ENCODE results near the gene SLC30A3. TPM values are rescaled to one million over a fixed set of nuclear protein-coding genes. Genes with fewer than 3 reads are reported as not detected.

Gene SLC30A3
- polyA plus RNA-seq, 6 donors from 2014 or later, result 0.06 to 0.16 TPM; not detected in 4

DNA sequence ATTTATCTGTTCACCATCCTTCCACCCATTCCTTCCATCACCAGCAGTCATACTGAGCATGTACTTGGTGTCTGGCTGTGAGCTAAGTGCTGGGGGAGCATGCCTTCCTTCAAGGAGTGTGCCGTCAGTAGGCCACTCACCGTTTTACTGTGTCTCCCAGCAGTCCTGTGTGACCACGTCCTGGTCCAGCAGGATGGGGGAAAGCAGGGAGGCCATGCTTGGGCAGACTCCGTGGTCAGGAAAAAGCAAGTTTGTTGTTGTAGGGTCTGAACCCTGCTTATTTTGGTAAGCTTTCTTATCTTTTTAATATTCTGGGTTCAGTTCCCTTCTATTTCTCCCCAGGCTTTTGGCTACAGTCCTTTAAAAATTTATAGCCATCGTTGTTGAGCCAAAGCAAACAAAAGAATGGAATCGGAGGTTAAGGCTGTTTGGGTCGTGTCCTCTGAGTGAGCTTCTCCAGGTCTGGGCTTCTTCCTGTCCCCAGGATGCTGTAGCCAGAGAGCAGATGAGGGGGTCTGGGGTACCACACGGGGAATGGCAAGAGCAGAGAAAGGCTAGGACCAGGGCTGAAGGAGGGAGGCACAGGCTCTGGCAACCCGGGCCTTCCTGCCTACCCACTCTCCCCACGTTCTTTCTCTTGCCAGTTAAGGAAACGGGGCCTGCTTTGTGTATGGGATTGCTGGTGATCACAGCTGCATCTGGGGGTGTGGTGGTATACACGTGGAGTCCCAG, 13.5 kb downstream of the SLC30A3 start:
- no peak overlapping the region for H3K27ac Mint-ChIP-seq
- H3K27me3 Mint-ChIP-seq, result peaks cover 7 to 27% (median 19%) of the 10 kb centered on the region in 3 donors
- H3K4me1 Mint-ChIP-seq, result peaks cover 0 to 4% (median 0%) of the 10 kb centered on the region in 3 donors
- ATAC-seq (ENCODE audit: low read depth in 2 of 2) (no peak), DNase-seq (no peak)
- no peaks in the 10 kb centered on the region for H3K9me3 Mint-ChIP-seq
- H3K4me3 Mint-ChIP-seq, result no peak overlapping the region
- H3K36me3 Mint-ChIP-seq, result no peaks in the 10 kb centered on the region

DNA sequence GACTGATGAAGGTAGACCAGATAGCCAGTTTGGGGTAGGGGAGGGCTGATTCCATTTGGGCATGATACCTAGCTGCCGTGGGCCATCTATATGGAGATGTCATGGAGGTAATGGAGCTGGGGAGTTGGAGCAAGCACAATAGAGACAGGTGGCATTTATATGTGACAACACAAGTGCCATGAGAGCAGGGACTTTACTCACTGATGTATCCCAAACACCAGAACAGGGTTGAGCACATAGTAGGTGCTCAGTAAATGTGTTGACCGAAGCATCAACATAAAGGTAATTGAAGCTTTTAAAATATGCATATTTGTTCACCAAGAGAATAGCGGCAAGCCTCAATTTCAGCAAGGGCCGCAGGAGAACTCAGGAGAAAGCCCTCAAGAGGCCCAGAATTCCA, 15.0 kb downstream of the SLC30A3 start:
- ATAC-seq (ENCODE audit: low read depth in 2 of 2), result no peak

GRCh38 chr2:27245626-27246025, 17.2 kb downstream of the SLC30A3 start:
- H3K36me3 Mint-ChIP-seq, result peaks cover 0 to 3% of the 10 kb centered on the region in 2 donors
- peaks cover 0 to 10% (median 3%) of the 10 kb centered on the region in 3 donors for H3K27me3 Mint-ChIP-seq
- DNase-seq, result no peak
- peaks cover 0 to 5% (median 3%) of the 10 kb centered on the region in 3 donors for H3K4me1 Mint-ChIP-seq
- no peak overlapping the region for H3K27ac Mint-ChIP-seq
- no peak overlapping the region for H3K4me3 Mint-ChIP-seq
- no peaks in the 10 kb centered on the region for H3K9me3 Mint-ChIP-seq
- ATAC-seq (ENCODE audit: low read depth in 2 of 2), result no peak

More for the DNA sequence above, 15.0 kb downstream of the SLC30A3 start:
- H3K9me3 Mint-ChIP-seq, result no peaks in the 10 kb centered on the region
- peaks cover 7 to 25% (median 16%) of the 10 kb centered on the region in 3 donors for H3K27me3 Mint-ChIP-seq
- no peak overlapping the region for H3K4me3 Mint-ChIP-seq
- H3K4me1 Mint-ChIP-seq, result peaks cover 0 to 4% (median 0%) of the 10 kb centered on the region in 3 donors
- no peaks in the 10 kb centered on the region for H3K36me3 Mint-ChIP-seq
- H3K27ac Mint-ChIP-seq, result no peak overlapping the region
- DNase-seq, result no peak

DNA sequence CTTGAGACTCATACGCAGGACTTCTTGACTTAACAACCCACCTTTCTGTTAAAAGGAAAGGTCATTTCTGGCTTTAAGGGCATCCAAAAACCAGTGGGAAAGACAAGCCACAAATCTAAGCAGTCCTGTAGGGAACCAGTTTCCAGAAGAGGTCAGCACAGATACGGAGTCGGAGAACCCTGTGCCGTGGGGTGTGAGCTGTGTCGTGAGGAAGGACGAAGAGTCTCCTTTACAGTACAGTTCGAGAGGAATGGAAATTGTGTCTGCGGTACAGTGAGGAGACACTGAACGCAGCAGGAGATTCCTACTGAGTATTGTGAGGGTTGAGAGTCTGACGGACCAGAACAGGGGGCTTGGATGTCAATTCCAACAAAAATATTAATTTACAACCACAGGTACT, 17.7 kb downstream of the SLC30A3 start:
- ATAC-seq (ENCODE audit: low read depth in 2 of 2), result no peak
- Mint-ChIP-seq H3K9me3 (no peaks in the 10 kb centered on the region), H3K4me1 (peaks cover 0 to 5% (median 0%) of the 10 kb centered on the region in 3 donors), H3K36me3 (peaks cover 0 to 8% of the 10 kb centered on the region in 2 donors), H3K27me3 (peaks cover 0 to 7% (median 0%) of the 10 kb centered on the region in 3 donors), H3K4me3 (peak overlapping the region in 1 of 8 donors; percentile 60), H3K27ac (peak overlapping the region in 2 of 6 donors; percentile 72 to 84)
- DNase-seq, result no peak

DNA sequence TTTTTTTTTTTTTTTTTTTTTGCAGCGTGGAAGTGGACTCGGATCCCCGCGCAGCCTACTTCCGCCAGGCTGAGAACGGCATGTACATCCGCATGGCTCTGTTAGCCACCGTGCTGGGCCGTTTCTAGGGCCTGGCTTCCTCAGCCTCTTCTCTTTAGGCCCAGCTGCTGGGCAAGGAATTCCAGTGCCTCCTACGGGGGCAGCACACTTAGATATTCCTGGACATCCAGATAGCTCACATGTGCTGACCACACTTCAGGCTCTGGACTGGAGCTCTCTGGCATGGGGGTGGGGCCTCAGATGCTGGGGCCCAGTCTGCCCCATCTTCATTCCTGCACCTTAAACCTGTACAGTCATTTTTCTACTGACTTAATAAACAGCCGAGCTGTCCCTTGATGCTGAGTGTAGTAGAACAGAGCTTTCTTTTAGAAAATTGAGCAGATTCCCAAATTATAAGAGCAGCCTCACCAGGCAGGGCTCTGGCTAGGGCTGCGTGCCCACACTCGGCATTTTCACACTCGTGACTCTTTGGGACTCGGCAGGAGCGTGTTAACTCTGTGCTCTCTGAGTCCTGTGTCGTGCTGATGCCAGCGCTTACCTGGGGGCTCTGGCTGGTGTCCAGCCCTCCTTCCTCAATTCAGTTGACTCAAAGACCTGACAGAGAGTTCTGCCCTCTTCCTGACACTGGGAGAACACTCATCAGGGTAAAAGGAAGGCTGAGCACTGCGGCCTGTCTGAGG, 19.3 kb downstream of the SLC30A3 start:
- Mint-ChIP-seq H3K27ac (no peak overlapping the region), H3K27me3 (peaks cover 0 to 7% (median 0%) of the 10 kb centered on the region in 3 donors), H3K4me1 (peaks cover 0 to 5% (median 0%) of the 10 kb centered on the region in 3 donors), H3K36me3 (peaks cover 0 to 14% of the 10 kb centered on the region in 2 donors), H3K4me3 (no peak overlapping the region), H3K9me3 (no peaks in the 10 kb centered on the region)
- ATAC-seq (ENCODE audit: low read depth in 2 of 2) (no peak), DNase-seq (no peak)

GRCh38 chr2:27242614-27242951, 20.3 kb downstream of the SLC30A3 start:
- Mint-ChIP-seq H3K9me3 (no peaks in the 10 kb centered on the region), H3K27me3 (no peaks in the 10 kb centered on the region), H3K36me3 (peaks cover 0 to 23% of the 10 kb centered on the region in 2 donors), H3K4me3 (no peak overlapping the region), H3K27ac (no peak overlapping the region), H3K4me1 (peaks cover 0 to 5% (median under 1%) of the 10 kb centered on the region in 3 donors)
- no peak for ATAC-seq (ENCODE audit: low read depth in 2 of 2)
- no peak for DNase-seq

DNA sequence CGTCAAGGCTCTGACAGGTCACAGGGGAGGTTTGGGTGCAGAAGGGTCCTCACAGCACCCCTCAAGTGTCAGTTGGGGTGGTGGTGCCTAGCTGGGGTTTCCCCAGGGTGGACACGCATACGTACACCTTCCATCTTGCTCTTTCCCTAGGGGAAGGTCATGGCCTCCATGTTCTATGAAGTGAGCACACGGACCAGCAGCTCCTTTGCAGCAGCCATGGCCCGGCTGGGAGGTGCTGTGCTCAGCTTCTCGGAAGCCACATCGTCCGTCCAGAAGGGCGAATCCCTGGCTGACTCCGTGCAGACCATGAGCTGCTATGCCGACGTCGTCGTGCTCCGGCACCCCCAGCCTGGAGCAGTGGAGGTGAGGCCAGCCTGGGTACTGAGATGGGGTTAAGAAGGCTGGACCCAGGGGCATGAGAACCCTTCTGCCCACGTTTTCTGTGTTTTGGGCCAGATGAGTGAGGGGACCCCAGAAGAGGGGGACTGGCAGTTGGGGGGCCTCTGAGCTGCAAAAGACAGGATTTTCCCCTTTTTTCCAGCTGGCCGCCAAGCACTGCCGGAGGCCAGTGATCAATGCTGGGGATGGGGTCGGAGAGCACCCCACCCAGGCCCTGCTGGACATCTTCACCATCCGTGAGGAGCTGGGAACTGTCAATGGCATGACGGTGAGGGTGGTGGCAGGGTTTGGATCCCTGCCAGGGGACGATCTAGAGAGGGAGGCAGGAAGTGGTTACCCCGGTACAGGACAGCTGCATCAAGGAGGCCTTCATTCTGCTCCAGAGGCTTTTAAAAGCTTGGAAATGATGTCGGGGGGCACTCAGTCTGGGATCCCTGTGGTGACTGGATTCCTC, 20.9 kb downstream of the SLC30A3 start:
- no peak overlapping the region for H3K4me3 Mint-ChIP-seq
- no peaks in the 10 kb centered on the region for H3K27me3 Mint-ChIP-seq
- peak overlapping the region in 3 of 6 donors; percentile 18 to 81 (median 64) for H3K27ac Mint-ChIP-seq
- H3K36me3 Mint-ChIP-seq, result peaks cover 3 to 29% of the 10 kb centered on the region in 2 donors
- no peak for DNase-seq
- no peak for ATAC-seq (ENCODE audit: low read depth in 2 of 2)
- peaks cover 0 to 5% (median 1%) of the 10 kb centered on the region in 3 donors for H3K4me1 Mint-ChIP-seq
- no peaks in the 10 kb centered on the region for H3K9me3 Mint-ChIP-seq

DNA sequence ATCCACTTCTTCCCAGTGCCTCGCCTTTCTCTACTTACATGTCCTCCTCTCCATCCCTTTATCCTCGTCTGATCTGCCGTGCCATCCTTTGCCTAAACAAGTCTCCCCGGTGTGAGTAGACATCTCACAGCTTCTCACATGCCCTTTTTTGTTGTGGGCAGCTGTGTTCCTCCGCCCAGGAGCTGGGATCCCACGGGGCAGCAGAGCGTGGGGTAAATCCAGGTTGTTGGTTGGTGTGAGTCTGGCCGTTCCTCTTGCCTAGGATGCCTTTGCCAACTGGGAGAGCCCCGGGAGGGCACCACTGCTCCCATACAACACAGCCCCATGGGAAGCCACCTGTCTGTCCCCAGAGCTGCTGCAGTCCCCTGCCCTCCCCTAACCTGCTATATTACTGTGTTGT, 22.4 kb downstream of the SLC30A3 start:
- Mint-ChIP-seq H3K9me3 (no peaks in the 10 kb centered on the region), H3K27ac (peak overlapping the region in 1 of 6 donors; percentile 85), H3K4me3 (no peak overlapping the region), H3K36me3 (peaks cover 3 to 30% of the 10 kb centered on the region in 2 donors), H3K4me1 (peaks cover 0 to 5% (median 1%) of the 10 kb centered on the region in 3 donors), H3K27me3 (no peaks in the 10 kb centered on the region)
- no peak for ATAC-seq (ENCODE audit: low read depth in 2 of 2)
- no peak for DNase-seq

GRCh38 chr2:27238976-27239375, 23.9 kb downstream of the SLC30A3 start:
- Mint-ChIP-seq H3K27ac (no peak overlapping the region), H3K36me3 (peaks cover 13 to 42% of the 10 kb centered on the region in 2 donors), H3K9me3 (no peaks in the 10 kb centered on the region), H3K27me3 (no peaks in the 10 kb centered on the region), H3K4me1 (peaks cover 0 to 5% (median 1%) of the 10 kb centered on the region in 3 donors), H3K4me3 (no peak overlapping the region)
- ATAC-seq (ENCODE audit: low read depth in 2 of 2), result no peak
- no peak for DNase-seq

GRCh38 chr2:27237341-27237945, 25.4 kb downstream of the SLC30A3 start:
- H3K27ac Mint-ChIP-seq, result no peak overlapping the region
- H3K9me3 Mint-ChIP-seq, result no peaks in the 10 kb centered on the region
- peaks cover 1 to 5% (median 3%) of the 10 kb centered on the region in 3 donors for H3K4me1 Mint-ChIP-seq
- no peaks in the 10 kb centered on the region for H3K27me3 Mint-ChIP-seq
- DNase-seq (no peak), ATAC-seq (ENCODE audit: low read depth in 2 of 2) (no peak)
- H3K4me3 Mint-ChIP-seq, result no peak overlapping the region
- peaks cover 27 to 57% of the 10 kb centered on the region in 2 donors for H3K36me3 Mint-ChIP-seq

DNA sequence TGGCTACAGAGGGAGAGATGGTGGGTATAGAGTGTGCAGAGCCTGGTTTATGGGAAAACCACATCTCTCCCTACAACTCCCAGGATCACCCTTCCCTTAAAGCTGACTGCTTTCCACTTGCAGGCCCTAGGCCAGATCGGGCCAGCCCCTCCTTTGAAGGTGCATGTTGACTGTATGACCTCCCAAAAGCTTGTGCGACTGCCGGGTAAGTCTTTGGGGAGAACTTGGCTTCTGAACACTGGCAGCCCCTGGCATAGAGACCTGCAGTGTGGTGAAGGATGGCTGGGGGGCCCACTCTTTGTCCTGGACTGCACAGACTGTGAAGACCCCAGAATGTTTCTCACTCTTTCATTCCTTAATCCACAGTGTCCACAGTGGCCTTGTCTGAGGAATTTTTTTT, 26.2 kb downstream of the SLC30A3 start:
- ATAC-seq (ENCODE audit: low read depth in 2 of 2) (no peak), DNase-seq (no peak)
- Mint-ChIP-seq H3K4me3 (no peak overlapping the region), H3K27me3 (no peaks in the 10 kb centered on the region), H3K36me3 (peaks cover 28 to 58% of the 10 kb centered on the region in 2 donors), H3K27ac (peak overlapping the region in 1 of 6 donors; percentile 68), H3K4me1 (peaks cover 1 to 4% (median 3%) of the 10 kb centered on the region in 3 donors), H3K9me3 (no peaks in the 10 kb centered on the region)

- H3K4me3 Mint-ChIP-seq, result no peak overlapping the region
- peaks cover 28 to 63% of the 10 kb centered on the region in 2 donors for H3K36me3 Mint-ChIP-seq
- no peaks in the 10 kb centered on the region for H3K9me3 Mint-ChIP-seq
- ATAC-seq (ENCODE audit: low read depth in 2 of 2) (no peak), DNase-seq (no peak)
- H3K27me3 Mint-ChIP-seq, result no peaks in the 10 kb centered on the region
- peak overlapping the region in 2 of 6 donors; percentile 9 to 68 for H3K27ac Mint-ChIP-seq
- H3K4me1 Mint-ChIP-seq, result peaks cover 1 to 6% (median 4%) of the 10 kb centered on the region in 3 donors
These were observed 26.7 kb downstream of the SLC30A3 start for GRCh38 chr2:27236136-27236535.

DNA sequence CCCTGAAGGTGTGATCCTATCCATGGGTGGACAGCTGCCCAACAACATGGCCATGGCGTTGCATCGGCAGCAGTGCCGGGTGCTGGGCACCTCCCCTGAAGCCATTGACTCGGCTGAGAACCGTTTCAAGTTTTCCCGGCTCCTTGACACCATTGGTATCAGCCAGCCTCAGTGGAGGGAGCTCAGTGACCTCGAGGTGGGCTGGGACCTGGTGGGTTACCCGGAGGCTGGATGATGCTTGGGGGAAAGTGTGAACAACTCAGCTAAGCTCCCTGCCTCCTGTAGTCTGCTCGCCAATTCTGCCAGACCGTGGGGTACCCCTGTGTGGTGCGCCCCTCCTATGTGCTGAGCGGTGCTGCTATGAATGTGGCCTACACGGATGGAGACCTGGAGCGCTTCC, 29.5 kb downstream of the SLC30A3 start:
- no peak overlapping the region for H3K4me3 Mint-ChIP-seq
- no peaks in the 10 kb centered on the region for H3K9me3 Mint-ChIP-seq
- ATAC-seq (ENCODE audit: low read depth in 2 of 2), result no peak
- H3K4me1 Mint-ChIP-seq, result peaks cover 1 to 6% (median 4%) of the 10 kb centered on the region in 3 donors
- no peak for DNase-seq
- no peaks in the 10 kb centered on the region for H3K27me3 Mint-ChIP-seq
- no peak overlapping the region for H3K27ac Mint-ChIP-seq
- peaks cover 28 to 47% of the 10 kb centered on the region in 2 donors for H3K36me3 Mint-ChIP-seq

Measured in naive B cell (primary cell).